IMR-90 (cell line): Measurements from ENCODE around the gene IGHMBP2. TPM values are rescaled to one million over a fixed set of nuclear protein-coding genes. Genes with fewer than 3 reads are reported as not detected.

Experiments
- ATAC-seq: fragments of 200-7000 bp; cut with Tn5 transposase; 2 replicates; pipeline ENCODE4 v1.9.1; 2020; ENCODE audit warnings: low read depth, mild to moderate bottlenecking, moderate library complexity
- BruUV-seq: library from RNA; stranded (reverse); fragments of 400-500 nt; replicated peaks from 2 replicates; lab custom pipeline; 2021; lab: Mats Ljungman, UMichigan
- CTCF ChIA-PET: fragments of 300-600 bp; formaldehyde crosslinking; extraction: SDS; loops from one replicate; lab custom pipeline; 2021; ENCODE audit warnings: antibody characterized with exemption; lab: Yijun Ruan, JAX
- POLR2A ChIA-PET: fragments of 300-600 bp; sonication (Branson Sonifier 250); formaldehyde crosslinking; loops from one replicate; lab custom pipeline; 2022; ENCODE audit warnings: antibody characterized with exemption; ENCODE audit not compliant: unreplicated experiment; lab: Charles Lee
- DNase-seq: peaks from one replicate; pipeline ENCODE4 v3.0.0; 2013
- H2AFZ ChIP-seq: replicated peaks from 2 replicates; pipeline ENCODE3; 2013; ENCODE audit warnings: low read length, mild to moderate bottlenecking; ENCODE audit not compliant: poor library complexity
- H2AK5ac ChIP-seq: 2 replicates; pipeline ENCODE4 v1.6.1; 2013; ENCODE audit warnings: low read depth, low read length, inconsistent platforms
- H2AK9ac ChIP-seq: replicated peaks from 2 replicates; pipeline ENCODE3; 2013; ENCODE audit warnings: mild to moderate bottlenecking, low read depth, low read length, moderate library complexity; ENCODE audit not compliant: poor library complexity
- H2BK120ac ChIP-seq: 2 replicates; pipeline ENCODE4 v1.6.1; 2013; ENCODE audit warnings: low read depth, low read length, inconsistent platforms
- H2BK15ac ChIP-seq: 3 replicates; pipeline ENCODE4 v1.6.1; 2013; ENCODE audit warnings: low read depth, low read length, inconsistent platforms
- H2BK20ac ChIP-seq: 2 replicates; pipeline ENCODE4 v1.6.1; 2013; ENCODE audit warnings: low read depth, mild to moderate bottlenecking, inconsistent platforms, low read length, moderate library complexity
- H2BK5ac ChIP-seq: 2 replicates; pipeline ENCODE4 v1.6.1; 2013; ENCODE audit warnings: mild to moderate bottlenecking, low read depth, low read length, inconsistent platforms; ENCODE audit not compliant: poor library complexity, severe bottlenecking
- H3K14ac ChIP-seq: replicated peaks from 2 replicates; pipeline ENCODE4 v1.6.1; 2013; ENCODE audit warnings: low read depth, low read length, inconsistent platforms
- H3K18ac ChIP-seq: 2 replicates; pipeline ENCODE4 v1.6.1; 2013; ENCODE audit warnings: low read depth, low read length, control low read depth
- H3K23ac ChIP-seq: 2 replicates; pipeline ENCODE4 v1.6.1; 2013; ENCODE audit warnings: low read depth, low read length, inconsistent platforms
- H3K27ac ChIP-seq: 2 replicates; pipeline ENCODE4 v1.5.1; 2013; ENCODE audit warnings: mild to moderate bottlenecking, control low read depth, low read length; ENCODE audit not compliant: insufficient read depth
- H3K27me3 ChIP-seq: 2 replicates; pipeline ENCODE4 v1.6.1; 2013; ENCODE audit warnings: low read length; ENCODE audit not compliant: control insufficient read depth, insufficient read depth
- H3K36me3 ChIP-seq: 2 replicates; pipeline ENCODE4 v1.6.1; 2013; ENCODE audit warnings: low read length, mixed read lengths; ENCODE audit not compliant: control insufficient read depth, insufficient read depth
- H3K4ac ChIP-seq: 2 replicates; pipeline ENCODE4 v1.6.1; 2013; ENCODE audit warnings: low read depth, low read length, inconsistent platforms
- H3K4me1 ChIP-seq: 2 replicates; pipeline ENCODE4 v1.6.1; 2013; ENCODE audit warnings: low read length, mixed read lengths; ENCODE audit not compliant: control insufficient read depth, insufficient read depth
- H3K4me2 ChIP-seq: 2 replicates; pipeline ENCODE4 v1.6.1; 2013; ENCODE audit warnings: low read depth, mild to moderate bottlenecking, control low read depth, low read length, moderate library complexity
- H3K4me3 ChIP-seq: 2 replicates; pipeline ENCODE4 v1.5.1; 2013; ENCODE audit warnings: low read depth, mild to moderate bottlenecking, control low read depth, low read length, moderate library complexity; ENCODE audit not compliant: insufficient read depth
- H3K56ac ChIP-seq: 2 replicates; pipeline ENCODE4 v1.6.1; 2013; ENCODE audit warnings: low read length, inconsistent platforms; ENCODE audit not compliant: insufficient read depth; ENCODE audit errors: extremely low read depth
- H3K79me1 ChIP-seq, 2 experiments: 2 replicates each; pipeline ENCODE4 v1.6.1; 2013; ENCODE audit warnings: low read length in 2 of 2, inconsistent platforms in 1 of 2, low read depth in 1 of 2
- H3K9ac ChIP-seq: 2 replicates; pipeline ENCODE4 v1.6.1; 2013; ENCODE audit warnings: low read depth, low read length, control low read depth
- H3K9me1 ChIP-seq: 2 replicates; pipeline ENCODE4 v1.6.1; 2013; ENCODE audit warnings: low read length, inconsistent platforms; ENCODE audit not compliant: insufficient read depth
- H3K9me3 ChIP-seq: 2 replicates; pipeline ENCODE4 v1.6.1; 2013; ENCODE audit warnings: low read length; ENCODE audit not compliant: control insufficient read depth, insufficient read depth
- H4K20me1 ChIP-seq: 2 replicates; pipeline ENCODE4 v1.6.1; 2013; ENCODE audit warnings: low read length, inconsistent platforms; ENCODE audit not compliant: insufficient read depth
- H4K5ac ChIP-seq: 2 replicates; pipeline ENCODE4 v1.6.1; 2013; ENCODE audit warnings: mild to moderate bottlenecking, low read depth, low read length, control low read depth
- H4K8ac ChIP-seq, 2 experiments: 2 replicates each; pipeline ENCODE4 v1.6.1; 2013; ENCODE audit warnings: low read depth in 2 of 2, low read length in 2 of 2, control low read depth in 1 of 2, inconsistent platforms in 1 of 2
- H4K91ac ChIP-seq: 2 replicates; pipeline ENCODE4 v1.6.1; 2013; ENCODE audit warnings: low read depth, low read length, inconsistent platforms; ENCODE audit not compliant: insufficient read depth
- BHLHE40 ChIP-seq: fragments of 150-350 bp; IDR thresholded peaks from 2 replicates; pipeline ENCODE4 v1.6.1; 2016; ENCODE audit warnings: mild to moderate bottlenecking, low read depth, low read length
- CEBPB ChIP-seq: IDR thresholded peaks from 2 replicates; pipeline ENCODE4 v1.6.1; 2012; ENCODE audit warnings: low read depth, low read length, improper control_type of control experiment
- CHD1 ChIP-seq: IDR thresholded peaks from 2 replicates; pipeline ENCODE4 v1.6.1; 2012; ENCODE audit warnings: low read depth, low read length, improper control_type of control experiment
- CTCF ChIP-seq: conservative IDR thresholded peaks from 2 replicates; pipeline ENCODE4 v1.5.1; 2012; ENCODE audit warnings: mild to moderate bottlenecking, low read depth, low read length, improper control_type of control experiment
- ELK1 ChIP-seq: fragments of 150-350 bp; IDR thresholded peaks from 2 replicates; pipeline ENCODE4 v1.6.1; 2016; ENCODE audit warnings: low read depth, mild to moderate bottlenecking, low read length, moderate library complexity, borderline replicate concordance
- FOS ChIP-seq: fragments of 150-350 bp; IDR thresholded peaks from 2 replicates; pipeline ENCODE4 v1.6.1; 2016; ENCODE audit warnings: low read depth, low read length
- MAFK ChIP-seq: IDR thresholded peaks from 2 replicates; pipeline ENCODE4 v1.6.1; 2012; ENCODE audit warnings: low read depth, low read length, improper control_type of control experiment
- MAZ ChIP-seq: IDR thresholded peaks from 2 replicates; pipeline ENCODE4 v1.6.1; 2012; ENCODE audit warnings: low read depth, mild to moderate bottlenecking, low read length, improper control_type of control experiment, moderate library complexity, borderline replicate concordance
- MXI1 ChIP-seq: IDR thresholded peaks from 2 replicates; pipeline ENCODE4 v1.6.1; 2012; ENCODE audit warnings: low read depth, mild to moderate bottlenecking, low read length, moderate library complexity, borderline replicate concordance
- NFE2L2 ChIP-seq: fragments of 150-350 bp; IDR thresholded peaks from 2 replicates; pipeline ENCODE4 v1.6.1; 2016; ENCODE audit warnings: low read depth, mild to moderate bottlenecking, low read length
- POLR2A ChIP-seq: IDR thresholded peaks from 2 replicates; pipeline ENCODE4 v1.6.1; 2012; ENCODE audit warnings: mild to moderate bottlenecking, low read depth, low read length
- RAD21 ChIP-seq: IDR thresholded peaks from 2 replicates; pipeline ENCODE4 v1.6.1; 2012; ENCODE audit warnings: low read length, improper control_type of control experiment
- RCOR1 ChIP-seq: IDR thresholded peaks from 2 replicates; pipeline ENCODE4 v1.6.1; 2012; ENCODE audit warnings: mild to moderate bottlenecking, low read length, improper control_type of control experiment; ENCODE audit not compliant: insufficient replicate concordance
- RFX5 ChIP-seq: IDR thresholded peaks from 2 replicates; pipeline ENCODE4 v1.8.0; 2012; ENCODE audit warnings: low read depth, mild to moderate bottlenecking, low read length, moderate library complexity
- SMC3 ChIP-seq: fragments of 150-350 bp; IDR thresholded peaks from 2 replicates; pipeline ENCODE4 v1.6.1; 2016; ENCODE audit warnings: low read depth, mild to moderate bottlenecking, antibody characterized with exemption, low read length, moderate library complexity
- USF2 ChIP-seq: fragments of 150-350 bp; IDR thresholded peaks from 2 replicates; pipeline ENCODE4 v1.6.1; 2017; ENCODE audit warnings: mild to moderate bottlenecking, antibody characterized with exemption, low read length, low read depth
- WGBS, 2 experiments: methylation state at CpG; one replicate each; pipeline versions ENCODE4 v1.1.5 to v1.1.7; 2013; ENCODE audit warnings: missing lambda C conversion rate in 2 of 2; ENCODE audit not compliant: insufficient read length in 1 of 2; ENCODE audit errors: extremely low coverage in 2 of 2; 5-methylcytosine and 5-hydroxymethylcytosine counted together
- dilution Hi-C: fragments of 300-500 bp; cut with HindIII; formaldehyde crosslinking; loops from one replicate; pipeline ENCODE4 v1.14.3; 2018; ENCODE audit warnings: low sequenced_read_pairs; ENCODE audit not compliant: unreplicated experiment
- in situ Hi-C: fragments of 300-500 bp; cut with MboI; formaldehyde crosslinking; loops from 3 replicates; pipeline ENCODE4 v1.14.3; 2019; ENCODE audit warnings: low sequenced_read_pairs, inconsistent platforms, mixed read lengths
- intact Hi-C: fragments of 100-400 bp; cut with micrococcal nuclease; formaldehyde crosslinking; loops from 2 replicates; pipeline ENCODE4 v1.10.0; 2022
- polyA plus RNA-seq, 3 experiments: library from polyadenylated mRNA; depleted of rRNA; stranded (reverse); fragments of >200 nt; gene quantifications; 2 replicates each; pipeline ENCODE4 v1.2.3, GENCODE V29; 2012; ENCODE audit warnings: low replicate concordance in 1 of 3
- total RNA-seq: library from RNA; depleted of rRNA; stranded (reverse); fragments of >200 nt; gene quantifications from 2 replicates; pipeline ENCODE4 v1.2.3, GENCODE V29; 2012

The IGHMBP2 gene
- total and polyA plus RNA-seq, 2 of the 4 experiments (the other 2 are of a cell fraction), result 4.5 to 11.1 TPM

GRCh38 chr11:68958211-68958610 lies 54.5 kb downstream of the IGHMBP2 start:
- intact Hi-C loops, result no loop called here
- ChIA-PET CTCF (no interaction called here), POLR2A (no interaction called here)
- dilution Hi-C loops, result no loop called here
- no peak overlapping the region for H3K4ac ChIP-seq
- no peak overlapping the region for H3K18ac ChIP-seq
- no peak overlapping the region for H3K56ac ChIP-seq
- no peak overlapping the region for H3K4me3 ChIP-seq
- in situ Hi-C loops, result no loop called here
- no peak overlapping the region for H3K9ac ChIP-seq
- no peaks in the 10 kb centered on the region for H3K36me3 ChIP-seq
- H2BK20ac ChIP-seq, result no peak overlapping the region
- no TSS peak for BruUV-seq
- no peak overlapping the region for H2BK15ac ChIP-seq
- H3K79me1 ChIP-seq, result no peaks in the 10 kb centered on the region
- H2BK120ac ChIP-seq, result no peak overlapping the region
- H4K8ac ChIP-seq, result no peak overlapping the region
- no peak for TF ChIP-seq ELK1
- no peak for TF ChIP-seq NFE2L2
- no peak for TF ChIP-seq FOS
- TF ChIP-seq RAD21, result no peak
- no peak for TF ChIP-seq MAFK
- TF ChIP-seq MAZ, result no peak
- TF ChIP-seq RCOR1, result no peak
- TF ChIP-seq USF2, result no peak
- TF ChIP-seq BHLHE40, result no peak
- no peak for TF ChIP-seq SMC3
- no peak for TF ChIP-seq RFX5
- no peak for TF ChIP-seq CTCF
- no peak for TF ChIP-seq MXI1
- TF ChIP-seq CEBPB, result no peak
- TF ChIP-seq POLR2A, result no peak
- no peak for TF ChIP-seq CHD1
- no peaks in the 10 kb centered on the region for H3K9me1 ChIP-seq
- H3K9me3 ChIP-seq, result no peaks in the 10 kb centered on the region
- no peak overlapping the region for H3K27ac ChIP-seq
- no peaks in the 10 kb centered on the region for H4K20me1 ChIP-seq
- no peak overlapping the region for H3K23ac ChIP-seq
- no peak overlapping the region for H4K5ac ChIP-seq
- H2AK5ac ChIP-seq, result no peak overlapping the region
- no peak overlapping the region for H2AFZ ChIP-seq
- WGBS, 2 experiments, result no CpG with 5 or more reads among the region's 9 CpGs
- DNase-seq (no peak), ATAC-seq (no peak)
- H3K4me2 ChIP-seq, result no peak overlapping the region
- no peak overlapping the region for H2AK9ac ChIP-seq
- H2BK5ac ChIP-seq, result no peak overlapping the region
- H4K91ac ChIP-seq, result no peak overlapping the region
- no peaks in the 10 kb centered on the region for H3K4me1 ChIP-seq
- H3K27me3 ChIP-seq, result peaks cover 7% of the 10 kb centered on the region
- no peak overlapping the region for H3K14ac ChIP-seq
